H1 (cell line): Measurements from ENCODE around the gene GOLGA8Q.
"Not testable (repeated sequence)": the region's sequence is repeated elsewhere in the genome, so short reads cannot be mapped to it uniquely, and the experiment has no call there.

Source experiments
- CEBPB ChIP-seq: IDR thresholded peaks from 2 replicates; pipeline ENCODE4 v1.6.1; 2012; ENCODE audit warnings: low read depth, low read length
- EZH2 ChIP-seq: fragments of 200-600 bp; sonication (generic); IDR thresholded peaks from 2 replicates; pipeline ENCODE4 v1.7.1; 2012; ENCODE audit warnings: low read depth, mild to moderate bottlenecking, moderate library complexity, low read length, inconsistent platforms; ENCODE audit not compliant: severe bottlenecking
- JUN ChIP-seq: IDR thresholded peaks from 2 replicates; pipeline ENCODE4 v1.6.1; 2011; ENCODE audit warnings: low read depth, mild to moderate bottlenecking, improper control_type of control experiment, low read length
- POLR2A ChIP-seq, 2 experiments: IDR thresholded peaks; 1 replicate in 1 of 2; 2 replicates in 1 of 2; pipeline ENCODE4 v1.6.1; 2011; ENCODE audit warnings: low read depth in 2 of 2, low read length in 2 of 2, mild to moderate bottlenecking in 2 of 2; ENCODE audit errors: control extremely low read depth in 1 of 2
- SIRT6 ChIP-seq: IDR thresholded peaks from one replicate; pipeline ENCODE4 v1.7.1; 2012; ENCODE audit warnings: low read length, inconsistent platforms
- TAF1 ChIP-seq: IDR thresholded peaks from 2 replicates; pipeline ENCODE4 v1.6.1; 2011; ENCODE audit warnings: mild to moderate bottlenecking, low read depth, low read length
- TF ChIP-seq, protein P1 (sequence below): IDR thresholded peaks from 2 replicates; pipeline ENCODE4 v1.6.1; 2011; ENCODE audit warnings: low read length, improper control_type of control experiment
- TF ChIP-seq, protein P2 (sequence below), 3 experiments: IDR thresholded peaks; 1 replicate in 2 of 3; 2 replicates in 1 of 3; pipeline versions ENCODE4 v1.5.1 to v1.6.1; 2011; ENCODE audit warnings: low read length in 3 of 3, mild to moderate bottlenecking in 3 of 3, inconsistent platforms in 2 of 3, low read depth in 1 of 3, moderate library complexity in 1 of 3; ENCODE audit not compliant: insufficient read depth in 1 of 3; ENCODE audit errors: control extremely low read depth in 1 of 3

- not testable (repeated sequence) for TF ChIP-seq JUN; EZH2; SIRT6; CEBPB; POLR2A (IDR thresholded peaks at IDR 0.05; ENCODE audit: control extremely low read depth in 1 of 2, low read depth in 2 of 2, low read length in 2 of 2); TAF1
- TF ChIP-seq, protein P1, sequence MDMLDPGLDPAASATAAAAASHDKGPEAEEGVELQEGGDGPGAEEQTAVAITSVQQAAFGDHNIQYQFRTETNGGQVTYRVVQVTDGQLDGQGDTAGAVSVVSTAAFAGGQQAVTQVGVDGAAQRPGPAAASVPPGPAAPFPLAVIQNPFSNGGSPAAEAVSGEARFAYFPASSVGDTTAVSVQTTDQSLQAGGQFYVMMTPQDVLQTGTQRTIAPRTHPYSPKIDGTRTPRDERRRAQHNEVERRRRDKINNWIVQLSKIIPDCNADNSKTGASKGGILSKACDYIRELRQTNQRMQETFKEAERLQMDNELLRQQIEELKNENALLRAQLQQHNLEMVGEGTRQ, result not testable (repeated sequence)
- TF ChIP-seq, protein P2, sequence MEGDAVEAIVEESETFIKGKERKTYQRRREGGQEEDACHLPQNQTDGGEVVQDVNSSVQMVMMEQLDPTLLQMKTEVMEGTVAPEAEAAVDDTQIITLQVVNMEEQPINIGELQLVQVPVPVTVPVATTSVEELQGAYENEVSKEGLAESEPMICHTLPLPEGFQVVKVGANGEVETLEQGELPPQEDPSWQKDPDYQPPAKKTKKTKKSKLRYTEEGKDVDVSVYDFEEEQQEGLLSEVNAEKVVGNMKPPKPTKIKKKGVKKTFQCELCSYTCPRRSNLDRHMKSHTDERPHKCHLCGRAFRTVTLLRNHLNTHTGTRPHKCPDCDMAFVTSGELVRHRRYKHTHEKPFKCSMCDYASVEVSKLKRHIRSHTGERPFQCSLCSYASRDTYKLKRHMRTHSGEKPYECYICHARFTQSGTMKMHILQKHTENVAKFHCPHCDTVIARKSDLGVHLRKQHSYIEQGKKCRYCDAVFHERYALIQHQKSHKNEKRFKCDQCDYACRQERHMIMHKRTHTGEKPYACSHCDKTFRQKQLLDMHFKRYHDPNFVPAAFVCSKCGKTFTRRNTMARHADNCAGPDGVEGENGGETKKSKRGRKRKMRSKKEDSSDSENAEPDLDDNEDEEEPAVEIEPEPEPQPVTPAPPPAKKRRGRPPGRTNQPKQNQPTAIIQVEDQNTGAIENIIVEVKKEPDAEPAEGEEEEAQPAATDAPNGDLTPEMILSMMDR (IDR thresholded peaks at IDR 0.05; ENCODE audit: control extremely low read depth in 1 of 3, insufficient read depth in 1 of 3, low read depth in 1 of 3, low read length in 3 of 3), result not testable (repeated sequence)
Measured at GRCh38 chr15:30514545-30514944, 37.3 kb upstream of the GOLGA8Q start.
